ENCODE results near the gene FBXO31. TPM values are rescaled to one million over a fixed set of nuclear protein-coding genes. Genes with fewer than 3 reads are reported as not detected.

FBXO31 gene
- total and polyA plus RNA-seq, 2 donors (not counting 3 experiments of a cell fraction or from before 2014, with no cell fraction given) = 17.1 to 31.8 TPM

DNA sequence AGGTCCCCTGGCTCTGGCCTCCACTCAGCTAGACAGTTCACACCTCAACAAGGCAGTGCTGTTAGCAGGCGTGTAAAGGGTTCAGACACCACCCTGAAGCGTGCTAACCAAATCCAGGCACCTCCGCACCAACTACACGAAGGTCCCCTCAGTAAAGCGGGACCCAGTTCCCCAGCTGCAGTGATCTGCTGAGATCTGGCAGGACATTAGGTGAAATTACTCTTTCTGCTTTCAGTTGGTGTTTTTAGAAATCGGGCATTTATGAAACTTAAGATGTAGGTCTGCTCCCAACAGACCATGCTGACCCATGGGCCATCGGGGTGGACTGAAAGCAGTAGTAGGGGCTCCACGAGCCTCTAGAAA, 27.1 kb downstream of the FBXO31 start:
- Histone ChIP-seq H3K9me1 (replicated peaks; ENCODE audit: control insufficient read depth, extremely low read depth, insufficient read depth, low read length) (no peaks in the 10 kb centered on the region), H4K20me1 (replicated peaks; ENCODE audit: control insufficient read depth, extremely low read depth, insufficient read depth, low read length) (no peaks in the 10 kb centered on the region), H3K9me3 (replicated peaks; ENCODE audit: control insufficient read depth, insufficient read depth, low read length) (no peaks in the 10 kb centered on the region), H3K4me3 (replicated peaks in 1 of 3; ENCODE audit: insufficient read depth in 1 of 3, low read depth in 1 of 3, low read length in 3 of 3) (no peak overlapping the region), H3K27ac (ENCODE audit: insufficient read depth, low read depth, low read length) (no peak overlapping the region), H3K27me3 (ENCODE audit: control insufficient read depth in 2 of 2, insufficient read depth in 2 of 2, low read length in 2 of 2) (no peaks in the 10 kb centered on the region), H3K4me2 (ENCODE audit: insufficient read depth, low read length) (no peak overlapping the region), H3K36me3 (ENCODE audit: control insufficient read depth in 2 of 2, extremely low read depth in 1 of 2, insufficient read depth in 2 of 2, low read length in 2 of 2) (peaks cover 5 to 25% of the 10 kb centered on the region in 2 experiments), H3K4me1 (ENCODE audit: control insufficient read depth, extremely low read depth, insufficient read depth, low read length) (no peaks in the 10 kb centered on the region), H3K9ac (replicated peaks; ENCODE audit: extremely low read depth, insufficient read depth, low read length) (no peak overlapping the region), H3K79me2 (ENCODE audit: control insufficient read depth, insufficient read depth, low read length) (no peaks in the 10 kb centered on the region), H2AFZ (ENCODE audit: low read depth, low read length) (no peak overlapping the region)
- ChIA-PET POLR2A (no interaction called here), CTCF (interaction anchor here (1.0 kb wide), 1 partner anchor 261 kb away, joined by 3 read pairs; no protein-coding TSS in a partner anchor)
- intact Hi-C loops (cut with micrococcal nuclease) = no loop called here
- no peak for DNase-seq (ENCODE audit: low read depth, low spot score)
- no TSS peak for BruUV-seq (replicated peaks)
- FAIRE-seq = no peak
- no peak for TF ChIP-seq POLR2A (IDR thresholded peaks at IDR 0.05; ENCODE audit: low read depth, low read length)
- TF ChIP-seq JUN (IDR thresholded peaks at IDR 0.05; ENCODE audit: borderline replicate concordance, insufficient read depth, insufficient read length, low read depth) = no peak
- TF ChIP-seq MYC (IDR thresholded peaks at IDR 0.05; ENCODE audit: low read depth, low read length) = no peak
- TF ChIP-seq POLR2AphosphoS5 (IDR thresholded peaks at IDR 0.05; ENCODE audit: insufficient read depth, low read depth, low read length) = no peak
- TF ChIP-seq, protein P1, sequence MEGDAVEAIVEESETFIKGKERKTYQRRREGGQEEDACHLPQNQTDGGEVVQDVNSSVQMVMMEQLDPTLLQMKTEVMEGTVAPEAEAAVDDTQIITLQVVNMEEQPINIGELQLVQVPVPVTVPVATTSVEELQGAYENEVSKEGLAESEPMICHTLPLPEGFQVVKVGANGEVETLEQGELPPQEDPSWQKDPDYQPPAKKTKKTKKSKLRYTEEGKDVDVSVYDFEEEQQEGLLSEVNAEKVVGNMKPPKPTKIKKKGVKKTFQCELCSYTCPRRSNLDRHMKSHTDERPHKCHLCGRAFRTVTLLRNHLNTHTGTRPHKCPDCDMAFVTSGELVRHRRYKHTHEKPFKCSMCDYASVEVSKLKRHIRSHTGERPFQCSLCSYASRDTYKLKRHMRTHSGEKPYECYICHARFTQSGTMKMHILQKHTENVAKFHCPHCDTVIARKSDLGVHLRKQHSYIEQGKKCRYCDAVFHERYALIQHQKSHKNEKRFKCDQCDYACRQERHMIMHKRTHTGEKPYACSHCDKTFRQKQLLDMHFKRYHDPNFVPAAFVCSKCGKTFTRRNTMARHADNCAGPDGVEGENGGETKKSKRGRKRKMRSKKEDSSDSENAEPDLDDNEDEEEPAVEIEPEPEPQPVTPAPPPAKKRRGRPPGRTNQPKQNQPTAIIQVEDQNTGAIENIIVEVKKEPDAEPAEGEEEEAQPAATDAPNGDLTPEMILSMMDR (IDR thresholded peaks at IDR 0.05; ENCODE audit: extremely low read depth in 1 of 2, insufficient read depth in 1 of 2, low read depth in 1 of 2, low read length in 2 of 2) = no peak
- no peak for TF ChIP-seq FOS (IDR thresholded peaks at IDR 0.05; ENCODE audit: borderline replicate concordance, insufficient read depth, low read length)
- TF ChIP-seq MAX (IDR thresholded peaks at IDR 0.05; ENCODE audit: insufficient read depth, insufficient read length) = no peak
- TF ChIP-seq EZH2 (IDR thresholded peaks at IDR 0.05; ENCODE audit: borderline replicate concordance, low read depth, low read length, severe bottlenecking) = no peak
- no peak for TF ChIP-seq GATA2 (IDR thresholded peaks at IDR 0.05; ENCODE audit: insufficient read depth, insufficient read length, low read depth, low read length)
- dilution Hi-C loops (cut with MboI; ENCODE audit: extremely low pct_ligation_motif_present, low sequenced_read_pairs) = no loop called here

Measured in endothelial cell of umbilical vein (primary cell).